ENCODE results near the gene MYPOP.

GRCh38 chr19:45897261-45897812 lies 5.1 kb downstream of the MYPOP start:
- no peak for TF ChIP-seq POLR2A (IDR thresholded peaks at IDR 0.05)
- TF ChIP-seq, protein P1, sequence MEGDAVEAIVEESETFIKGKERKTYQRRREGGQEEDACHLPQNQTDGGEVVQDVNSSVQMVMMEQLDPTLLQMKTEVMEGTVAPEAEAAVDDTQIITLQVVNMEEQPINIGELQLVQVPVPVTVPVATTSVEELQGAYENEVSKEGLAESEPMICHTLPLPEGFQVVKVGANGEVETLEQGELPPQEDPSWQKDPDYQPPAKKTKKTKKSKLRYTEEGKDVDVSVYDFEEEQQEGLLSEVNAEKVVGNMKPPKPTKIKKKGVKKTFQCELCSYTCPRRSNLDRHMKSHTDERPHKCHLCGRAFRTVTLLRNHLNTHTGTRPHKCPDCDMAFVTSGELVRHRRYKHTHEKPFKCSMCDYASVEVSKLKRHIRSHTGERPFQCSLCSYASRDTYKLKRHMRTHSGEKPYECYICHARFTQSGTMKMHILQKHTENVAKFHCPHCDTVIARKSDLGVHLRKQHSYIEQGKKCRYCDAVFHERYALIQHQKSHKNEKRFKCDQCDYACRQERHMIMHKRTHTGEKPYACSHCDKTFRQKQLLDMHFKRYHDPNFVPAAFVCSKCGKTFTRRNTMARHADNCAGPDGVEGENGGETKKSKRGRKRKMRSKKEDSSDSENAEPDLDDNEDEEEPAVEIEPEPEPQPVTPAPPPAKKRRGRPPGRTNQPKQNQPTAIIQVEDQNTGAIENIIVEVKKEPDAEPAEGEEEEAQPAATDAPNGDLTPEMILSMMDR (IDR thresholded peaks at IDR 0.05): no peak
